Measurements from ENCODE around the gene PAX8. TPM values are rescaled to one million over a fixed set of nuclear protein-coding genes. Genes with fewer than 3 reads are reported as not detected.

The PAX8 gene
- total and polyA plus RNA-seq, 10 of the 15 experiments (the other 5 are each of a cell fraction or from before 2014, with no cell fraction given): 0.16 to 2.5 (median 0.97) TPM

- Histone ChIP-seq H3K27me3 (replicated peaks in 1 of 2; ENCODE audit: control insufficient read depth in 2 of 2, insufficient read depth in 2 of 2, low read length in 1 of 2) (peaks cover 15 to 16% of the 10 kb centered on the region in 2 experiments), H3K4me2 (ENCODE audit: control insufficient read depth, insufficient read depth) (no peak overlapping the region)
These were observed 3.0 kb downstream of the PAX8 start for GRCh38 chr2:113275556-113276215.

More at GRCh38 chr2:113275556-113276215, 3.0 kb downstream of the PAX8 start:
- no peak for ATAC-seq
- Histone ChIP-seq H4K20me1 (ENCODE audit: control insufficient read depth, insufficient read depth) (no peaks in the 10 kb centered on the region), H3K4me1 (ENCODE audit: control insufficient read depth, insufficient read depth, low read length) (no peaks in the 10 kb centered on the region), H3K79me2 (ENCODE audit: control insufficient read depth, insufficient read depth, low read length) (no peaks in the 10 kb centered on the region), H3K9me3 (replicated peaks; ENCODE audit: control insufficient read depth, insufficient read depth, low read length) (no peaks in the 10 kb centered on the region), H3K9ac (ENCODE audit: control insufficient read depth, insufficient read depth, low read length) (no peak overlapping the region), H2AFZ (ENCODE audit: control insufficient read depth, low read depth, low read length) (no peak overlapping the region), H3K36me3 (ENCODE audit: control insufficient read depth in 2 of 2, insufficient read depth in 2 of 2, low read length in 1 of 2) (no peaks in the 10 kb centered on the region), H3K4me3 (no peak overlapping the region), H3K27ac (ENCODE audit: control insufficient read depth, insufficient read depth) (no peak overlapping the region)
- WGBS (ENCODE audit: insufficient coverage, insufficient replicate concordance, low lambda C conversion rate, missing lambda C conversion rate): 48% methylated on average over 30 of the region's 38 CpGs
- SMC1A ChIA-PET (ENCODE audit: uncharacterized antibody, unreplicated experiment): no interaction called here
- FAIRE-seq: no peak
- TF ChIP-seq RB1 (IDR thresholded peaks at IDR 0.05; ENCODE audit: borderline replicate concordance) (no peak), ZNF687 (IDR thresholded peaks at IDR 0.05) (no peak), ATF2 (IDR thresholded peaks at IDR 0.05; ENCODE audit: low read length) (no peak), EZH2 (IDR thresholded peaks at IDR 0.05; ENCODE audit: borderline replicate concordance, control insufficient read depth, low read depth, low read length) (no peak), E4F1 (IDR thresholded peaks at IDR 0.05; ENCODE audit: borderline replicate concordance, partially characterized antibody) (no peak), SRF (IDR thresholded peaks at IDR 0.05; ENCODE audit: low read depth in 2 of 2, low read length in 2 of 2) (no peak), NBN (IDR thresholded peaks at IDR 0.05) (no peak), KAT2A (conservative IDR thresholded peaks at IDR 0.05; ENCODE audit: control insufficient read depth, low read depth, low read length) (no peak), NFIC (IDR thresholded peaks at IDR 0.05; ENCODE audit: low read depth, low read length) (no peak), SMAD5 (IDR thresholded peaks at IDR 0.05; ENCODE audit: low read depth) (no peak)
- TF ChIP-seq, protein P1, sequence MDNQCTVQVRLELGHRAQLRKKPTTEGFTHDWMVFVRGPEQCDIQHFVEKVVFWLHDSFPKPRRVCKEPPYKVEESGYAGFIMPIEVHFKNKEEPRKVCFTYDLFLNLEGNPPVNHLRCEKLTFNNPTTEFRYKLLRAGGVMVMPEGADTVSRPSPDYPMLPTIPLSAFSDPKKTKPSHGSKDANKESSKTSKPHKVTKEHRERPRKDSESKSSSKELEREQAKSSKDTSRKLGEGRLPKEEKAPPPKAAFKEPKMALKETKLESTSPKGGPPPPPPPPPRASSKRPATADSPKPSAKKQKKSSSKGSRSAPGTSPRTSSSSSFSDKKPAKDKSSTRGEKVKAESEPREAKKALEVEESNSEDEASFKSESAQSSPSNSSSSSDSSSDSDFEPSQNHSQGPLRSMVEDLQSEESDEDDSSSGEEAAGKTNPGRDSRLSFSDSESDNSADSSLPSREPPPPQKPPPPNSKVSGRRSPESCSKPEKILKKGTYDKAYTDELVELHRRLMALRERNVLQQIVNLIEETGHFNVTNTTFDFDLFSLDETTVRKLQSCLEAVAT (IDR thresholded peaks at IDR 0.05): no peak
- no peak for DNase-seq (ENCODE audit: low read depth, low spot score)
- CTCF ChIA-PET: interaction anchor here (1.5 kb wide), 1 partner anchor 26 kb away, joined by 3 read pairs; no protein-coding TSS in a partner anchor
- POLR2A ChIA-PET: no interaction called here
- in situ Hi-C loops (cut with MboI) (no loop called here), intact Hi-C loops (cut with micrococcal nuclease; ENCODE audit: unreplicated experiment) (no loop called here)
- no TSS peak for BruUV-seq (replicated peaks)
- RAD21 ChIA-PET (ENCODE audit: unreplicated experiment): interaction anchor here (1.1 kb wide), 1 partner anchor 138 kb away, joined by 3 read pairs; no protein-coding TSS in a partner anchor

All from GM12878 (cell line).